GM23338 (cell line): Measurements from ENCODE around the gene ARMCX5. TPM values are rescaled to one million over a fixed set of nuclear protein-coding genes. Genes with fewer than 3 reads are reported as not detected.

Experiments
- JUNB ChIP-seq: IDR thresholded peaks from one replicate; pipeline ENCODE4 v1.6.1; 2016; ENCODE audit warnings: antibody characterized with exemption; ENCODE audit not compliant: unreplicated experiment
- POLR2AphosphoS5 ChIP-seq: IDR thresholded peaks from 2 replicates; pipeline ENCODE4 v1.6.1; 2016; ENCODE audit warnings: antibody characterized with exemption, low read depth
- ZNF462 ChIP-seq: fragments of 250-450 bp; sonication (Bioruptor Pico); IDR thresholded peaks from 2 replicates; pipeline ENCODE4 v1.5.0; 2020; ENCODE audit warnings: mild to moderate bottlenecking, moderate library complexity
- polyA plus RNA-seq: library from polyadenylated mRNA; unstranded; fragments of >200 nt; fragmentation: Nextera tagmentation; extraction: Ambion mirVana; gene quantifications from 2 replicates; pipeline ENCODE4 v1.2.1, GENCODE V29; 2016
- total RNA-seq: library from RNA; depleted of rRNA; stranded (reverse); fragments of >200 nt; shearing (Covaris generic); gene quantifications from 2 replicates; pipeline ENCODE4 v1.2.3, GENCODE V29; 2014
- TF ChIP-seq, protein P1 (sequence below): IDR thresholded peaks from one replicate; pipeline ENCODE4 v1.6.1; 2018; ENCODE audit warnings: antibody characterized with exemption; ENCODE audit not compliant: unreplicated experiment
- TF ChIP-seq, protein P2 (sequence below): IDR thresholded peaks from 2 replicates; pipeline ENCODE4 v1.6.1; 2016; ENCODE audit warnings: antibody characterized with exemption

Gene ARMCX5
- total and polyA plus RNA-seq, 2 experiments from 2014 or later: 6.6 to 18.6 TPM

DNA sequence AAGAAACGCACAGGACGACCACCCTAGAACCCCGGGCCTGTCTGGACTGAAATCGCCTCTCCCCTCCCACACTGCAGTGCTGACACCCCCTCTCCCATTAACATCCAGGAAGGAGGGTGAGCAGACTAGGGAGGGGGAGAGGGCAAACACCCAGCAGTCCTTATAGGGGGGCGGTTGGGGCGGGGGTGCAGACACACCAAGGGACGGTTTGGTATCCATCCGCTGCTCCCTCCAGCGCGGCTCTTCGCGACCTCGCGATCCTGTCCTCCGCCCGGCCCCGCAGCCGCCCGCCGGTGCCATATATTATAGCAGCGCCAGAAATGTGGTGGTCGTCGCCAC lies 51.6 kb downstream of the ARMCX5 start (continued):
- TF ChIP-seq ZNF462 (CRISPR knock-in tag): no peak
- no peak for TF ChIP-seq POLR2AphosphoS5
- no peak for TF ChIP-seq JUNB
- TF ChIP-seq, protein P1, sequence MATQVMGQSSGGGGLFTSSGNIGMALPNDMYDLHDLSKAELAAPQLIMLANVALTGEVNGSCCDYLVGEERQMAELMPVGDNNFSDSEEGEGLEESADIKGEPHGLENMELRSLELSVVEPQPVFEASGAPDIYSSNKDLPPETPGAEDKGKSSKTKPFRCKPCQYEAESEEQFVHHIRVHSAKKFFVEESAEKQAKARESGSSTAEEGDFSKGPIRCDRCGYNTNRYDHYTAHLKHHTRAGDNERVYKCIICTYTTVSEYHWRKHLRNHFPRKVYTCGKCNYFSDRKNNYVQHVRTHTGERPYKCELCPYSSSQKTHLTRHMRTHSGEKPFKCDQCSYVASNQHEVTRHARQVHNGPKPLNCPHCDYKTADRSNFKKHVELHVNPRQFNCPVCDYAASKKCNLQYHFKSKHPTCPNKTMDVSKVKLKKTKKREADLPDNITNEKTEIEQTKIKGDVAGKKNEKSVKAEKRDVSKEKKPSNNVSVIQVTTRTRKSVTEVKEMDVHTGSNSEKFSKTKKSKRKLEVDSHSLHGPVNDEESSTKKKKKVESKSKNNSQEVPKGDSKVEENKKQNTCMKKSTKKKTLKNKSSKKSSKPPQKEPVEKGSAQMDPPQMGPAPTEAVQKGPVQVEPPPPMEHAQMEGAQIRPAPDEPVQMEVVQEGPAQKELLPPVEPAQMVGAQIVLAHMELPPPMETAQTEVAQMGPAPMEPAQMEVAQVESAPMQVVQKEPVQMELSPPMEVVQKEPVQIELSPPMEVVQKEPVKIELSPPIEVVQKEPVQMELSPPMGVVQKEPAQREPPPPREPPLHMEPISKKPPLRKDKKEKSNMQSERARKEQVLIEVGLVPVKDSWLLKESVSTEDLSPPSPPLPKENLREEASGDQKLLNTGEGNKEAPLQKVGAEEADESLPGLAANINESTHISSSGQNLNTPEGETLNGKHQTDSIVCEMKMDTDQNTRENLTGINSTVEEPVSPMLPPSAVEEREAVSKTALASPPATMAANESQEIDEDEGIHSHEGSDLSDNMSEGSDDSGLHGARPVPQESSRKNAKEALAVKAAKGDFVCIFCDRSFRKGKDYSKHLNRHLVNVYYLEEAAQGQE: no peak
- TF ChIP-seq, protein P2, sequence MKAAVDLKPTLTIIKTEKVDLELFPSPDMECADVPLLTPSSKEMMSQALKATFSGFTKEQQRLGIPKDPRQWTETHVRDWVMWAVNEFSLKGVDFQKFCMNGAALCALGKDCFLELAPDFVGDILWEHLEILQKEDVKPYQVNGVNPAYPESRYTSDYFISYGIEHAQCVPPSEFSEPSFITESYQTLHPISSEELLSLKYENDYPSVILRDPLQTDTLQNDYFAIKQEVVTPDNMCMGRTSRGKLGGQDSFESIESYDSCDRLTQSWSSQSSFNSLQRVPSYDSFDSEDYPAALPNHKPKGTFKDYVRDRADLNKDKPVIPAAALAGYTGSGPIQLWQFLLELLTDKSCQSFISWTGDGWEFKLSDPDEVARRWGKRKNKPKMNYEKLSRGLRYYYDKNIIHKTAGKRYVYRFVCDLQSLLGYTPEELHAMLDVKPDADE: no peak
